HUES48 (cell line): Measurements from ENCODE around the gene MTA1.
A peak's percentile ranks its signal among the peaks of the same experiment; 100 is the strongest.

Experiments
- H3K27ac ChIP-seq: one replicate; pipeline ENCODE4 v1.7.0; 2013; ENCODE audit warnings: low read depth, low read length, inconsistent platforms
- H3K27me3 ChIP-seq: 2 replicates; pipeline ENCODE4 v1.6.1; 2013; ENCODE audit warnings: mild to moderate bottlenecking, low read length; ENCODE audit not compliant: control insufficient read depth, insufficient read depth
- H3K36me3 ChIP-seq: 2 replicates; pipeline ENCODE4 v1.6.1; 2013; ENCODE audit warnings: low read length; ENCODE audit not compliant: control insufficient read depth, insufficient read depth
- H3K4me1 ChIP-seq: 2 replicates; pipeline ENCODE4 v1.6.1; 2013; ENCODE audit warnings: mild to moderate bottlenecking, low read length; ENCODE audit not compliant: control insufficient read depth, insufficient read depth
- H3K4me3 ChIP-seq: 2 replicates; pipeline ENCODE4 v1.5.1; 2013; ENCODE audit warnings: mild to moderate bottlenecking, low read depth, low read length
- H3K9ac ChIP-seq: 2 replicates; pipeline ENCODE4 v1.6.1; 2013; ENCODE audit warnings: mild to moderate bottlenecking, low read depth, low read length, moderate library complexity
- H3K9me3 ChIP-seq: 2 replicates; pipeline ENCODE4 v1.6.1; 2013; ENCODE audit warnings: low read length; ENCODE audit not compliant: control insufficient read depth, insufficient read depth

The MTA1 gene

GRCh38 chr14:105418269-105419194 is 1.1 kb upstream of the MTA1 start:
- Histone ChIP-seq H3K27me3 (peaks cover 11% of the 10 kb centered on the region), H3K9me3 (no peaks in the 10 kb centered on the region), H3K4me3 (peak overlapping the region; percentile 72; the same call in 1 of the 2 replicates), H3K27ac (no peak overlapping the region), H3K9ac (no peak overlapping the region), H3K36me3 (peaks cover 14% of the 10 kb centered on the region; the same call in 1 of the 2 replicates), H3K4me1 (peaks cover 14% of the 10 kb centered on the region)

GRCh38 chr14:105420101-105420973 is 710 bp downstream of the MTA1 start:
- H3K27me3 ChIP-seq = no peaks in the 10 kb centered on the region
- H3K4me3 ChIP-seq = peak overlapping the region; percentile 90
- peak overlapping the region; percentile 73 for H3K27ac ChIP-seq
- peaks cover 14% of the 10 kb centered on the region for H3K4me1 ChIP-seq
- H3K9me3 ChIP-seq = no peaks in the 10 kb centered on the region
- peaks cover 22% of the 10 kb centered on the region for H3K36me3 ChIP-seq
- peak overlapping the region; percentile 86 for H3K9ac ChIP-seq

GRCh38 chr14:105420974-105421674 is 1.5 kb downstream of the MTA1 start:
- H3K4me3 ChIP-seq = peak overlapping the region; percentile 90
- H3K4me1 ChIP-seq = peaks cover 14% of the 10 kb centered on the region
- peaks cover 22% of the 10 kb centered on the region for H3K36me3 ChIP-seq
- H3K27me3 ChIP-seq = no peaks in the 10 kb centered on the region
- peak overlapping the region; percentile 73 for H3K27ac ChIP-seq
- peak overlapping the region; percentile 86 for H3K9ac ChIP-seq
- H3K9me3 ChIP-seq = no peaks in the 10 kb centered on the region

- Histone ChIP-seq H3K9me3 (no peaks in the 10 kb centered on the region), H3K27me3 (no peaks in the 10 kb centered on the region), H3K9ac (no peak overlapping the region), H3K36me3 (peaks cover 26% of the 10 kb centered on the region), H3K4me3 (no peak overlapping the region), H3K4me1 (peaks cover 14% of the 10 kb centered on the region), H3K27ac (no peak overlapping the region)
Observed at GRCh38 chr14:105421723-105422615, 2.3 kb downstream of the MTA1 start.

GRCh38 chr14:105422695-105423487 is 3.3 kb downstream of the MTA1 start:
- H3K4me1 ChIP-seq = peaks cover 14% of the 10 kb centered on the region
- peaks cover 36% of the 10 kb centered on the region for H3K36me3 ChIP-seq
- no peak overlapping the region for H3K9ac ChIP-seq
- no peaks in the 10 kb centered on the region for H3K27me3 ChIP-seq
- H3K27ac ChIP-seq = no peak overlapping the region
- no peak overlapping the region for H3K4me3 ChIP-seq
- no peaks in the 10 kb centered on the region for H3K9me3 ChIP-seq

GRCh38 chr14:105423488-105424195 is 4.0 kb downstream of the MTA1 start:
- Histone ChIP-seq H3K36me3 (peaks cover 41% of the 10 kb centered on the region), H3K4me3 (no peak overlapping the region), H3K27me3 (no peaks in the 10 kb centered on the region), H3K4me1 (peaks cover 12% of the 10 kb centered on the region), H3K9me3 (no peaks in the 10 kb centered on the region), H3K27ac (no peak overlapping the region), H3K9ac (no peak overlapping the region)

- 0 out of 2 replicates have a peak, but pooled peaks cover 5% of the 10 kb centered on the region for H3K4me1 ChIP-seq
- H3K9ac ChIP-seq = no peak overlapping the region
- H3K27me3 ChIP-seq = no peaks in the 10 kb centered on the region
- no peaks in the 10 kb centered on the region for H3K9me3 ChIP-seq
- H3K27ac ChIP-seq = no peak overlapping the region
- H3K4me3 ChIP-seq = no peak overlapping the region
- peaks cover 41% of the 10 kb centered on the region for H3K36me3 ChIP-seq
Observed at GRCh38 chr14:105424861-105425260, 5.2 kb downstream of the MTA1 start.

- no peak overlapping the region for H3K27ac ChIP-seq
Observed at GRCh38 chr14:105425823-105426247, 6.2 kb downstream of the MTA1 start.

More at GRCh38 chr14:105425823-105426247, 6.2 kb downstream of the MTA1 start:
- Histone ChIP-seq H3K27me3 (no peaks in the 10 kb centered on the region), H3K9me3 (no peaks in the 10 kb centered on the region), H3K36me3 (peaks cover 48% of the 10 kb centered on the region), H3K4me1 (0 out of 2 replicates have a peak, but pooled peaks cover 5% of the 10 kb centered on the region), H3K4me3 (no peak overlapping the region), H3K9ac (no peak overlapping the region)
